ENCODE measurements around the gene SYDE1.

SYDE1 gene

DNA sequence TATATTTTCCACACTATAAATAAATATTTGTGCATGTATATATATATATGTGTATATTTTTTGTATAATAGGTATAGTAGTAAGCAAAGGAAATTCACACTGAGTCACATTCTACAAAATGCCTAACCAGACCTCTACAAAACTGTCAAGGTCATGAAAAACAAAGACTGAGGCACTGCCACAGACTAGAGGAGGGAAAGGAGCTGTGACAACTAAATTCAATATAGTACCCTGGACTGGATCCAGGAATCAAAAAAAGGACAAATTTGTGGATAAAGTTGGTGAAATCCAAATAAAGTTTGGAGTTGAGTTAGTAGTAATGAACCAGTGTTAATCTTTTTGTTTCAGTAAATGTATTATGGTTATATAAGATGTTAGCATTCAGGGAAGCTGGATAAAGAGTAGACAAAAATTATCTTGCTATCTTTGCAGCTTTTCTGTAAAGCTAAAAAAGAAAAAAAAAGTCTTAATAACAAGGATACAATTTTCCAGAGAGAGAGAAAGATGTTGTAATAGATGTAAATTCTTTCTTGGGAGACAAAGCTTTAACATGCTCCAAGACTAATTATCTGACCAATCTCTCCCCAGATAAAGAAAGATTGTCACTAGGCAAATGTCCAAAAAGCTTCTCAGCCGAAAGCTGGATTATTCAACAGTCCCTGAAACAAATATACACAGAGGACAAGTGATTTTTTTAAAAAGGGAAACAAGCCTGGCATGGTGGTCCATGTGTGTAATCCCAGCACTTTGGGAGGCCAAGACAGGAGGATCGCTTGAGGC, 19.1 kb downstream of the SYDE1 start:
- H3K4me3 Mint-ChIP-seq, result peak overlapping the region; percentile 96
- H3K36me3 Mint-ChIP-seq (ENCODE audit: low read depth), result peaks cover 17% of the 10 kb centered on the region
- H3K27ac Mint-ChIP-seq, result no peak overlapping the region
- peaks cover 20% of the 10 kb centered on the region for H3K4me1 Mint-ChIP-seq
- H3K27me3 Mint-ChIP-seq (ENCODE audit: low read depth, poor library complexity), result peaks cover 4% of the 10 kb centered on the region
- TF ChIP-seq, protein P1, sequence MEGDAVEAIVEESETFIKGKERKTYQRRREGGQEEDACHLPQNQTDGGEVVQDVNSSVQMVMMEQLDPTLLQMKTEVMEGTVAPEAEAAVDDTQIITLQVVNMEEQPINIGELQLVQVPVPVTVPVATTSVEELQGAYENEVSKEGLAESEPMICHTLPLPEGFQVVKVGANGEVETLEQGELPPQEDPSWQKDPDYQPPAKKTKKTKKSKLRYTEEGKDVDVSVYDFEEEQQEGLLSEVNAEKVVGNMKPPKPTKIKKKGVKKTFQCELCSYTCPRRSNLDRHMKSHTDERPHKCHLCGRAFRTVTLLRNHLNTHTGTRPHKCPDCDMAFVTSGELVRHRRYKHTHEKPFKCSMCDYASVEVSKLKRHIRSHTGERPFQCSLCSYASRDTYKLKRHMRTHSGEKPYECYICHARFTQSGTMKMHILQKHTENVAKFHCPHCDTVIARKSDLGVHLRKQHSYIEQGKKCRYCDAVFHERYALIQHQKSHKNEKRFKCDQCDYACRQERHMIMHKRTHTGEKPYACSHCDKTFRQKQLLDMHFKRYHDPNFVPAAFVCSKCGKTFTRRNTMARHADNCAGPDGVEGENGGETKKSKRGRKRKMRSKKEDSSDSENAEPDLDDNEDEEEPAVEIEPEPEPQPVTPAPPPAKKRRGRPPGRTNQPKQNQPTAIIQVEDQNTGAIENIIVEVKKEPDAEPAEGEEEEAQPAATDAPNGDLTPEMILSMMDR (IDR thresholded peaks at IDR 0.05), result no peak
- no peaks in the 10 kb centered on the region for H3K9me3 Mint-ChIP-seq
- DNase-seq, result no peak

DNA sequence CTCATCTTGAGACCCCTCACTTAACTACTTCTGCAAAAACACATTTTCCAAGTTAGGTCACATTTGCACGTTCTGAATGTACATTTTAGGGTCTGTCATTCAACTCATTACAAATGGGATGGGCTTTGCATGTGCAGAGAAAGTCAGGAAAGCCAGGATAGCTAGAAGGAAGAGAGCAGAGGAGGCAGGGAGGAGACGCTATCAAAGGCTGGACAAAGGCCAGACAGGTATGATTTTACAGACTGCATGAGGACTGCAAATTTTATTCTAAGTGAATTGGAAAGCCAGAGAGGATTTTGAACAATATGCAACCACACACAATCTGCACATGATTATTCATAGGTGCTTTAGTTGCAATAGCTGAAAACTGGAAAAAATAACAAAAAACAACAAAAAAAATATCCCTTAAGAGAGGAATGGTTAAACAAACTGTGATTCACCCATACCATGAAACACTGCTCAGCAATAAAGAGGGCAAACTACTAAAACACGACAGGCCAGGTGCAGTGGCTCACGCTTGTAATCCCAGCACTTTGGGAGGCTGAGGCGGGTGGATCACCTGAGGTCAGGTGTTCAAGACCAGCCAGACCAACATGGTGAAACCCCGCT, 21.1 kb downstream of the SYDE1 start:
- H3K27ac Mint-ChIP-seq, result no peak overlapping the region
- peaks cover 1% of the 10 kb centered on the region for H3K36me3 Mint-ChIP-seq (ENCODE audit: low read depth)
- H3K4me3 Mint-ChIP-seq, result no peak overlapping the region
- TF ChIP-seq, protein P1 (IDR thresholded peaks at IDR 0.05), result no peak
- DNase-seq, result no peak
- H3K9me3 Mint-ChIP-seq, result no peaks in the 10 kb centered on the region
- peaks cover 4% of the 10 kb centered on the region for H3K27me3 Mint-ChIP-seq (ENCODE audit: low read depth, poor library complexity)
- peaks cover 20% of the 10 kb centered on the region for H3K4me1 Mint-ChIP-seq

DNA sequence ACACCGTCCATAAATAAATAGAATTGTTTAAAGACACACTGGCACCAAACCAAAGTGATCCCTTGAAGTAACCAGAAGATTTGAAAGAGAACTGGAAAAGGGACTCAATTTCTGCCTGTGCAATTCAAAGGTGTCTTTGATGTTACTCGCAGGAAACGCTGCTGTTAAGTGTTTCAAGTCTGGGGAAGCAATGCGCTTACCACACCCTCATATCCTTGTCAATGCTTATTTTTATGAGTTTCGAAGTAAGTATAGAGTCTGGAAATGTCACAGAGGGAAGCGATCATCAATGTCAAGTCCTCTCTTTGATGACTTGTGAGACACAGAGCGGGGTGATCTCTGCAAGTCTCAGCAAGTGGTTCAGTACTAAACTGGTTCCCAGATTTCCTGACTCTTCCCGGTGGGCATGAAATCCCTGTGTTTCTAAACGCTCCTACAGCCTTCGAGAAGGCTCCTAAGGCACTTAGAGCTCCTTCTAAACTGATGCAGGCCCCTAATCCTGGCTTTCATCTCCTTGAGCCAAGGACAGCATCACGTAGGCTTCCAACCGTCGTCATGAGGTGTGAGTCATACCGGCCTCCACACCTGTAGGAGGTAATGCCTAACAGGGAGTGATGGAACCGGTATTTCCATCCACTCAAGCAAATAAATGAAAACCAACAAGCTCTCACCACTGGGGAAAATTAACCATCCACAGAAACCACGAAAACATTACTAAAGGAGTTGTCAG, 22.8 kb downstream of the SYDE1 start:
- H3K27ac Mint-ChIP-seq, result no peak overlapping the region

DNA sequence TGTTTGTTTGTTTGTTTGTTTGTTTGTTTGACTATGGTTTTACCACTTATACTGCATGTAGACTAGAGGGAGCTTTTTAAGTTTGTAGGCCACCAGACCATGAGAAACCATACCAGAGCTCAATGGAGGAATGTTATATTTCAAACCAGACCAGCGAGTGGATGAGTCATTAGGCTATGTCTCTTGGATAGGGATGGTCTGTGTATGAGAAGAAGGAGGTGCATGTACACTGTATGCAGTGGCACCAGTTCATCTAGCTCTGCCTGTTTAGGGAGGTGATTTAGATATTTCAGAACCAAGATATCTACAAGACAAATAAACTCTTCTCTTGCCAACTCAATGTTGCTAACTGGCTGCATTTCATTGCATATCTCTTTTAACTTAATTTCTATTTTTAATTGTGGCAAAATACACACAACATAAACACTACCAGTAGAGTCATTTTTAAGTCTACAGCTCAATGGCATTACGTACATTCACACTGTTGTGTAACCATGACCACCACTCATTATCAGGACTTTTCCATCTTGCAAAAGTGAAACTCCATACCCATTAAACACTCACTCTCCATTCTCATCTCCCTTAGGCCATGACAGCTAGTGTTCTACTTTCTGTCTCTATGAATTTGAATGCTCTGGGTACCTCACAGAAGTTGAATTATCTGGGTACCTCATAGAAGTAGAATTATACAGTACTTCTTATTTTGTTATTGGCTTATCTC, 29.2 kb downstream of the SYDE1 start:
- Mint-ChIP-seq H3K27ac (no peak overlapping the region), H3K4me1 (no peaks in the 10 kb centered on the region), H3K4me3 (no peak overlapping the region), H3K36me3 (ENCODE audit: low read depth) (no peaks in the 10 kb centered on the region), H3K9me3 (peaks cover 36% of the 10 kb centered on the region), H3K27me3 (ENCODE audit: low read depth, poor library complexity) (peaks cover 19% of the 10 kb centered on the region)
- no peak for DNase-seq
- TF ChIP-seq, protein P1 (IDR thresholded peaks at IDR 0.05), result no peak

More for the DNA sequence above, 22.8 kb downstream of the SYDE1 start:
- H3K27me3 Mint-ChIP-seq (ENCODE audit: low read depth, poor library complexity), result peaks cover 4% of the 10 kb centered on the region
- H3K4me3 Mint-ChIP-seq, result no peak overlapping the region
- DNase-seq, result no peak
- TF ChIP-seq, protein P1 (IDR thresholded peaks at IDR 0.05), result no peak
- no peaks in the 10 kb centered on the region for H3K36me3 Mint-ChIP-seq (ENCODE audit: low read depth)
- H3K9me3 Mint-ChIP-seq, result no peaks in the 10 kb centered on the region
- H3K4me1 Mint-ChIP-seq, result peaks cover 9% of the 10 kb centered on the region

DNA sequence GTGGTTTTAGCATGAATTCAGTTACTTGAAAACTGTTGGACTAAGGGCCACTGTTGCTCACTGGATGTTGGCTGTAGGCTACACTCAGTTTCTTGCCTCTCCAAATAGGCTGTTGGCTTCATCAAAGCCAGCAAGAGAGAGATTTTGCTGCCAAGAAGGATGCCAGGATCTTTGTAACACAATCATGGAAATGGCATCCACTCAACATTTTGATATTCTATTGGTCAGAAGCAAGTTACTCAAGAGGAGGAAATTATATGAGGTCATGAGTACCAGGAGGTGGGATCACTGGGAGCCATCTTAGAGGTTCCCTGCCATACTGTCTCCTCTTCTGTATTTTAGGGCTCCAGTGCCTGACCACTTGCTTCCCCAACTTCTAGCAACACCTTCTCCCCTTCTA, 30.6 kb downstream of the SYDE1 start:
- TF ChIP-seq, protein P1 (IDR thresholded peaks at IDR 0.05), result no peak
- H3K27me3 Mint-ChIP-seq (ENCODE audit: low read depth, poor library complexity), result peaks cover 19% of the 10 kb centered on the region
- no peak overlapping the region for H3K4me3 Mint-ChIP-seq
- H3K36me3 Mint-ChIP-seq (ENCODE audit: low read depth), result no peaks in the 10 kb centered on the region
- peaks cover 37% of the 10 kb centered on the region for H3K9me3 Mint-ChIP-seq
- no peak overlapping the region for H3K27ac Mint-ChIP-seq
- DNase-seq, result no peak
- H3K4me1 Mint-ChIP-seq, result no peaks in the 10 kb centered on the region

Data from nephron progenitor cell (in vitro differentiated cells).